ENCODE measurements around the gene RP9.

The RP9 gene

GRCh38 chr7:33109005-33109757, at the start of gene RP9:
Gene RP9, minus strand, starts transcription at chr7:33109404. Its CDS starts 32 bp downstream, at chr7:33109372.
- peak; percentile 87 for DNase-seq

- no peak for DNase-seq
These were observed 48.6 kb upstream of the RP9 start for GRCh38 chr7:33157781-33158180.

GRCh38 chr7:33157311-33157710, 48.1 kb upstream of the RP9 start:
- no peak for DNase-seq

- no peak for DNase-seq
These were observed 47.2 kb upstream of the RP9 start for GRCh38 chr7:33156441-33156840.

- no peak for DNase-seq
These were observed 46.6 kb upstream of the RP9 start for GRCh38 chr7:33155811-33156210.

GRCh38 chr7:33152087-33152486, 42.9 kb upstream of the RP9 start:
- no peak for DNase-seq

- no peak for DNase-seq
These were observed 36.0 kb upstream of the RP9 start for GRCh38 chr7:33145156-33145555.

GRCh38 chr7:33143996-33144718, 35.0 kb upstream of the RP9 start:
- DNase-seq = no peak

GRCh38 chr7:33142585-33142984, 33.4 kb upstream of the RP9 start:
- no peak for DNase-seq

GRCh38 chr7:33137103-33137502, 27.9 kb upstream of the RP9 start:
- no peak for DNase-seq

GRCh38 chr7:33130184-33130583, 21.0 kb upstream of the RP9 start:
- DNase-seq = no peak

GRCh38 chr7:33129806-33130153, 20.6 kb upstream of the RP9 start:
- peak; percentile 29 for DNase-seq

- DNase-seq = peak; percentile 96
These were observed 20.0 kb upstream of the RP9 start, which contains the start of gene BBS9 for GRCh38 chr7:33128990-33129805. Gene BBS9, plus strand, starts transcription at chr7:33129564. Its CDS starts 16,689 bp downstream, at chr7:33146253.

- no peak for DNase-seq
These were observed 19.4 kb upstream of the RP9 start for GRCh38 chr7:33128631-33128989.

GRCh38 chr7:33127085-33127484, 17.9 kb upstream of the RP9 start:
- DNase-seq = no peak

GRCh38 chr7:33118383-33118782, 9.2 kb upstream of the RP9 start:
- DNase-seq = no peak

GRCh38 chr7:33114976-33115375, 5.8 kb upstream of the RP9 start:
- DNase-seq = no peak

GRCh38 chr7:33111614-33112013, 2.4 kb upstream of the RP9 start:
- DNase-seq = no peak

- DNase-seq = peak; percentile 57
These were observed 594 bp upstream of the RP9 start for GRCh38 chr7:33109758-33110238.

GRCh38 chr7:33108554-33109004, 625 bp downstream of the RP9 start:
- DNase-seq = peak; percentile 32

GRCh38 chr7:33107136-33108066, 1.8 kb downstream of the RP9 start:
- peak; percentile 40 for DNase-seq

GRCh38 chr7:33101906-33102305, 7.3 kb downstream of the RP9 start:
- no peak for DNase-seq

Data from NCI-H1105 treated with DMSO at 0.1 percent for 48 hours (cell line).